ENCODE results near the gene SCML2. TPM values are rescaled to one million over a fixed set of nuclear protein-coding genes. Genes with fewer than 3 reads are reported as not detected.
"Not testable (repeated sequence)": the region's sequence is repeated elsewhere in the genome, so short reads cannot be mapped to it uniquely, and the experiment has no call there.

SCML2 gene
- 6.3 and 6.7 TPM in 2 replicates for total RNA-seq (2014; rRNA removed; shearing (Covaris generic))

- peak; percentile 11 for DNase-seq (ENCODE audit: low spot score)
These were observed at the start of gene SCML2 for GRCh38 chrX:18354369-18355223. Gene SCML2 (minus strand): TSS chrX:18354688. CDS start chrX:18334071, 20,617 bp downstream.

- no peak for DNase-seq (ENCODE audit: low spot score)
These were observed 47.3 kb upstream of the SCML2 start for GRCh38 chrX:18401848-18402213.

- DNase-seq (ENCODE audit: low spot score) = no peak
These were observed 40.0 kb upstream of the SCML2 start for GRCh38 chrX:18394477-18394876.

- DNase-seq (ENCODE audit: low spot score) = peak; percentile 46
These were observed 36.6 kb upstream of the SCML2 start for GRCh38 chrX:18390941-18391538.

GRCh38 chrX:18389966-18390365 is 35.5 kb upstream of the SCML2 start:
- no peak for DNase-seq (ENCODE audit: low spot score)

GRCh38 chrX:18377796-18378195 is 23.3 kb upstream of the SCML2 start:
- DNase-seq (ENCODE audit: low spot score) = peak; percentile 39

GRCh38 chrX:18375131-18375805 is 20.8 kb upstream of the SCML2 start:
- not testable (repeated sequence) for DNase-seq (ENCODE audit: low spot score)

- DNase-seq (ENCODE audit: low spot score) = not testable (repeated sequence)
These were observed 14.6 kb upstream of the SCML2 start for GRCh38 chrX:18369096-18369495.

GRCh38 chrX:18368402-18368801 is 13.9 kb upstream of the SCML2 start:
- DNase-seq (ENCODE audit: low spot score) = no peak

GRCh38 chrX:18360867-18361266 is 6.4 kb upstream of the SCML2 start:
- DNase-seq (ENCODE audit: low spot score) = peak; percentile 11

GRCh38 chrX:18353931-18354368 is 538 bp downstream of the SCML2 start:
- no peak for DNase-seq (ENCODE audit: low spot score)

GRCh38 chrX:18351784-18352183 is 2.7 kb downstream of the SCML2 start:
- no peak for DNase-seq (ENCODE audit: low spot score)

- DNase-seq (ENCODE audit: low spot score) = peak; percentile 4
These were observed 6.4 kb downstream of the SCML2 start for GRCh38 chrX:18348047-18348446.

- no peak for DNase-seq (ENCODE audit: low spot score)
These were observed 45.1 kb downstream of the SCML2 start for GRCh38 chrX:18309401-18309800.

GRCh38 chrX:18297251-18297650 is 57.2 kb downstream of the SCML2 start:
- DNase-seq (ENCODE audit: low spot score) = no peak

- DNase-seq (ENCODE audit: low spot score) = no peak
These were observed 59.6 kb downstream of the SCML2 start for GRCh38 chrX:18294893-18295292.

- DNase-seq (ENCODE audit: low spot score) = no peak
These were observed 63.4 kb downstream of the SCML2 start for GRCh38 chrX:18291006-18291545.

GRCh38 chrX:18290200-18290599 is 64.3 kb downstream of the SCML2 start:
- no peak for DNase-seq (ENCODE audit: low spot score)

- no peak for DNase-seq (ENCODE audit: low spot score)
These were observed 65.8 kb downstream of the SCML2 start for GRCh38 chrX:18288716-18289115.

GRCh38 chrX:18286322-18286831 is 68.1 kb downstream of the SCML2 start:
- DNase-seq (ENCODE audit: low spot score) = no peak

GRCh38 chrX:18278449-18278848 is 76.0 kb downstream of the SCML2 start:
- DNase-seq (ENCODE audit: low spot score) = no peak

- no peak for DNase-seq (ENCODE audit: low spot score)
These were observed 82.3 kb downstream of the SCML2 start for GRCh38 chrX:18272222-18272621.
